HFFc6 (cell line): ENCODE data around the gene OPCML. TPM values are rescaled to one million over a fixed set of nuclear protein-coding genes. Genes with fewer than 3 reads are reported as not detected.

ENCODE experiments used
- DNase-seq: peaks from one replicate; pipeline ENCODE4 v3.0.0-alpha.2; 2018
- H3K27ac Mint-ChIP-seq: 2 replicates; pipeline ENCODE4 v1.8.0; 2020; ENCODE audit warnings: mild to moderate bottlenecking, mixed read lengths
- H3K27me3 Mint-ChIP-seq: 2 replicates; pipeline ENCODE4 v1.8.0; 2021; ENCODE audit warnings: mild to moderate bottlenecking, moderate library complexity, mixed read lengths; ENCODE audit not compliant: insufficient read depth
- H3K36me3 Mint-ChIP-seq: 2 replicates; pipeline ENCODE4 v1.8.0; 2021; ENCODE audit warnings: low read depth, mixed read lengths
- H3K4me1 Mint-ChIP-seq: 2 replicates; pipeline ENCODE4 v1.8.0; 2020; ENCODE audit warnings: low read depth, mixed read lengths
- H3K4me3 Mint-ChIP-seq: 2 replicates; pipeline ENCODE4 v1.8.0; 2020; ENCODE audit warnings: mild to moderate bottlenecking, moderate library complexity, mixed read lengths
- H3K9me3 Mint-ChIP-seq: 2 replicates; pipeline ENCODE4 v1.8.0; 2020; ENCODE audit warnings: mild to moderate bottlenecking, mixed read lengths
- CTCF ChIP-seq: fragments of 200-600 bp; sonication (generic); IDR thresholded peaks from 2 replicates; pipeline ENCODE4 v1.5.0; 2021; ENCODE audit warnings: antibody characterized with exemption, mild to moderate bottlenecking
- total RNA-seq, 6 experiments: library from RNA; stranded (reverse); fragmentation: NEBNext Ultra II Directional; extraction: Animal tissue kit (Norgen Biotek cat#: 25700); gene quantifications; 2 replicates in 1 of 6; 3 replicates in 5 of 6; pipeline ENCODE4 v1.2.3, GENCODE V29; 2021

OPCML gene
- total RNA-seq, 6 experiments from 2014 or later, result 0.11 to 1.7 (median 0.33) TPM

GRCh38 chr11:132439711-132440255, 1092.5 kb downstream of the OPCML start:
- peak; percentile 5 for DNase-seq
- TF ChIP-seq CTCF, result no peak
- Mint-ChIP-seq H3K4me1 (peaks cover 4% of the 10 kb centered on the region; the same call in 1 of the 2 replicates), H3K27me3 (peaks cover 26% of the 10 kb centered on the region), H3K36me3 (no peaks in the 10 kb centered on the region), H3K9me3 (no peaks in the 10 kb centered on the region), H3K27ac (no peak overlapping the region), H3K4me3 (no peak overlapping the region)

DNA sequence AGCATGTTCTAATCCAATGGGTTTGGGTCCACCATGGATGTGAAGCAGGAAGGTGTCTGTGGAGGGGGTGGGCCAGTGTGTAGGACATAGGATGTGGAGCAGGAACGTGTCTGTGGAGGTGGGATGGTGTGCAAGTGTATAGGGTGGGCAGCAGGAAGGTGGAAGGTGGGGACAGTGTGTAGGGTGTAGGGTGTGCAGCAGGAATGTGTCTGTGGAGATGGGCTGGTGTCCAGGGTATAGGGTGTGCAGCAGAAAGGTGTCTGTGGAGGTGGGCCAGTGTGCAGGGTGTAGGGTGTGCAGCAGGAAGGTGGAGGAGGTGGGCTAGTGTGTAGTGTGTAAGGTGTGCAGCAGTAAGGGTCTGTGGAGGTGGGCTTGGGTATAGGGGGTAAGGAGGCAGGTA, 1093.9 kb downstream of the OPCML start:
- Mint-ChIP-seq H3K4me3 (no peak overlapping the region), H3K9me3 (no peaks in the 10 kb centered on the region), H3K36me3 (no peaks in the 10 kb centered on the region), H3K4me1 (peaks cover 4% of the 10 kb centered on the region; the same call in 1 of the 2 replicates), H3K27ac (no peak overlapping the region), H3K27me3 (peaks cover 17% of the 10 kb centered on the region)
- no peak for DNase-seq
- no peak for TF ChIP-seq CTCF

DNA sequence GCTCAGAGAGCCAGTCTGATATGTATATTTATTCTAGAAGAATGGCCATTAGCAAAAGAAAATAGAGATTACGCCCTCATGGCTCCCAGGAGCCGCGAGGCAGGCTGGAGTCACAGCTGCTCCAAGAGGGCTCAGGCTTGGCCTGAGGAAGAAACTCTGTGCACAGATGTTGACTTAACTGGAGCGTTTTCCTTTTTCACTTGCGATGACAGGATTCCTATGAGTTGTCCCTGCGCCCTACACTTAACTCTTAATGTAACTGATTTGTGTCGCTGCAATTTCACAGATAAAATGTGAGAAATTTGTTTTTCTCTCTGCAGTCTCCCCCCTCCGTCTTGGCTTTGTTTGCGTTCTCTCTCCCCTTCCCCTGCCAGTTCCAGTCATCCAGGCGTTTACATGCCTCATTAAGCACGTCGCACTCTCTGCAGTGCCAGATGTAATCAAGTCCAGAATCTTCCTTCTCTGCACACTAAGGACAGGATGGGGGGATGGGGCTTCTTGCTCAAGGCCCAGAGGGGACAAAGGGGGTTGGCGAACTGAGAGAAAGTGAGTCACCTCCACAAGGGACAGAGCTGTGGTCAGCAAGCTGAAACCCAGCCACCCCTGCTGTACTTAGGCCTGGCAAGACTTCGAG, 1101.8 kb downstream of the OPCML start:
- Mint-ChIP-seq H3K4me1 (peaks cover 5% of the 10 kb centered on the region; the same call in 1 of the 2 replicates), H3K27me3 (peaks cover 18% of the 10 kb centered on the region), H3K36me3 (no peaks in the 10 kb centered on the region), H3K27ac (no peak overlapping the region), H3K4me3 (no peak overlapping the region), H3K9me3 (no peaks in the 10 kb centered on the region)
- DNase-seq, result no peak
- TF ChIP-seq CTCF, result no peak

- Mint-ChIP-seq H3K9me3 (no peaks in the 10 kb centered on the region), H3K27ac (no peak overlapping the region), H3K36me3 (no peaks in the 10 kb centered on the region)
These were observed 1102.6 kb downstream of the OPCML start for GRCh38 chr11:132429685-132430084.

GRCh38 chr11:132427611-132428010, 1104.7 kb downstream of the OPCML start:
- Mint-ChIP-seq H3K9me3 (no peaks in the 10 kb centered on the region), H3K27ac (no peak overlapping the region), H3K4me1 (peaks cover 5% of the 10 kb centered on the region; the same call in 1 of the 2 replicates), H3K27me3 (peaks cover 23% of the 10 kb centered on the region), H3K4me3 (no peak overlapping the region), H3K36me3 (no peaks in the 10 kb centered on the region)
- DNase-seq, result no peak
- no peak for TF ChIP-seq CTCF

More at GRCh38 chr11:132429685-132430084, 1102.6 kb downstream of the OPCML start:
- peaks cover 20% of the 10 kb centered on the region for H3K27me3 Mint-ChIP-seq
- H3K4me1 Mint-ChIP-seq, result peaks cover 5% of the 10 kb centered on the region; the same call in 1 of the 2 replicates
- TF ChIP-seq CTCF, result no peak
- no peak overlapping the region for H3K4me3 Mint-ChIP-seq
- DNase-seq, result no peak
